Hypothalamus (tissue), 51 donors: ENCODE measurements around the gene PCBP4.

ENCODE experiments used
- DNase-seq, 51 donors: peaks; one replicate each; lab custom pipeline; 2025; lab: John Stamatoyannopoulos, UW

PCBP4 gene

DNA sequence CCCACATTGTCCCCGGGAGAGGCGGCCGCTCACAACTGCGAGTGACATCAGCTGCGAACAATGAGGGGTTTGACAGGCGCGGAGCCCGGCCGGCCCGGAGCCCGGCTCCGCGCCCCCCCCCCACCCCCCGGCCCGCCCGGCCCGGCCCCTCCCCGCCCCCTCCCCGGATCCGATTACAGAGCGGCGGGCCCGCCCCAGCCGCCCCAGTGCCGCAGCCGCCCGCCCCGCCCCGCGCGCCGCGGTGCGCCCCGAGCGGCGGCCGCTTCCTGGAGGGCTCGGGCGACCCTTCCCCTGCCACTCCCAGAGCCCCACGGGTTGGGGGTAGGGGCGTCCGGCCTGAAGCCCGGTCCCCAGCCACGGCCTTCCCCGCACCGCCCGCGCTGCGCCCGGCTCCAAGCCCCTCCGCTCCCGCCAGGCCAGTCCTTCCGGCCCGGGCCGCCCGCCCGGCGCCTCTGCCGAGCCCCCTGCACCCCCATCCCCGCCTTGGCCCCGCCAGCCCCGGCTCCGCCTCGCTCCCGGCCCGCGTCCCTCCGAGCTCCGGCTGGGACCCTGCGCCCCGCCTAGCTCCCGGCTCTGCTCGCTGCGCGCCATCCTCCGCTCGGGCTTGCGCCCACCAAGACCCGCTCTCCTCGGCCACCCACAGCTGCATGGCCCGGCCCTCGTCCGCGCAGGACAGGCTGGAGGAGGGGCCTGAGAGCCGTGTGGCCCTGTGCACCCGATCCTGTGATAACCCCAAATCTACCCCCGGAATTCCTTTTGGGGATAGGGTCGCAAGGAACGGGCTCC lies at the start of gene PCBP4:
TSS of gene PCBP4 (minus strand) at position 71 of the 786 bp plus-strand sequence. CDS start 6,214 bp downstream, outside the sequence.
- peak in 45 of 51 donors; percentile 26 to 88 (median 75) for DNase-seq

DNA sequence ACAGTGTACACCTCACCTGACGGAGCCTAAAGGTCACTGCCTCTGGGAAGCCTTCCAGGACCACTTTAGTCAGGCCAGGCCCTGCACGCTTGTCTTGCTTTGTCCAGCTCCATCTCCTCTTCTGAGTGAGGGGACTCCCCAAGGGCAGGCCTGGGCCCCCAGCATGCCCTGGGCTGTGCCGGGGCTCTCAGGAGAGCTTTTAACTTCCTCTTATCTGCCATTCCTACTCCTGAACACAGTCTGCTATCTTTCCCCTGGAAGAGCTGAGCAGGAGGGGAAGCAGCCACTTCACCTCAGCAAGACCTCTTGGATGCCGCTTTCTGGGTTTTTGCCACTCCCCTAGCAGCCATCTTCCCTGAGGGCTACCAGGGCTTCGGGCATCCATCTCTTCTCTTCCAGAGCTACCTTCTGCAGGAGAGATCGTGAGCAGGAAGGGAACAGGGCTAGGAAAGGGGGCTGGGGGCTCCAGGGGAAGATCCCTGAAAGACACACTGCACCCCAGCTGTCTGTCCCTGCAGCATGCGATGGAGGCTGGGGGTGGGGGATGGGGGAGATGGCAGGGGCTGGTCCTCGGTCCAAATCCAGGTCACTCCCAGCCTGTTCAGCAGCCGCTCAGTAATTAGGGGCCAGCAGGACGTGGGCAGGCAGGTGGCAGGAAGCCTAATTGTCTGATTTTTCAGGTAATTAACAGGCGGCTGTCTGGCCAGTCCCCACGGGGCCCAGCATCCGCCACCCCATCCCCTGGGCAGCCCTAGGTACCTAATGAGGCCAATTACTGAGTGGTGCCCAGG lies 48.4 kb upstream of the PCBP4 start:
- DNase-seq, result no peak

DNA sequence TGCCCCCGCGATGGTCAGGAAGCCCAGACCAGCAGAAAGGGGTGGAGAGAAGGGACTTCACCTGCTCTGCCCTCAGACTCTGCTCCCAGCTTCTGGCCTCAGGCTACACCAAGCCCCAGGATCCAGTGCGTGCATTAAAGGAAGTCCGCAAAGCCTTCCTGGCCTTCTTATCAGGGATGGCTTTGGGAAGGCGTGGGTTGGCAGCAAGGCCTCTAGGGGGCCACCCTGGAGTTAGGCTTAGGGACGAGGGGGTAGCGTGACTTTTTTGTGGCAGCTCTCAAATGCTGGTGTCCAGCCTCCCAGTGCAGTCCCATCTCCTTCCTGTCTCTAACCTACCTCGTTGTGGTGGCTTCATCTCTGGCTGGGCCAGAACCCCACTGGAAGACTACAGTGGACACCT lies 47.4 kb upstream of the PCBP4 start:
- DNase-seq, result peak in 6 of 51 donors; percentile 13 to 40 (median 21)

DNA sequence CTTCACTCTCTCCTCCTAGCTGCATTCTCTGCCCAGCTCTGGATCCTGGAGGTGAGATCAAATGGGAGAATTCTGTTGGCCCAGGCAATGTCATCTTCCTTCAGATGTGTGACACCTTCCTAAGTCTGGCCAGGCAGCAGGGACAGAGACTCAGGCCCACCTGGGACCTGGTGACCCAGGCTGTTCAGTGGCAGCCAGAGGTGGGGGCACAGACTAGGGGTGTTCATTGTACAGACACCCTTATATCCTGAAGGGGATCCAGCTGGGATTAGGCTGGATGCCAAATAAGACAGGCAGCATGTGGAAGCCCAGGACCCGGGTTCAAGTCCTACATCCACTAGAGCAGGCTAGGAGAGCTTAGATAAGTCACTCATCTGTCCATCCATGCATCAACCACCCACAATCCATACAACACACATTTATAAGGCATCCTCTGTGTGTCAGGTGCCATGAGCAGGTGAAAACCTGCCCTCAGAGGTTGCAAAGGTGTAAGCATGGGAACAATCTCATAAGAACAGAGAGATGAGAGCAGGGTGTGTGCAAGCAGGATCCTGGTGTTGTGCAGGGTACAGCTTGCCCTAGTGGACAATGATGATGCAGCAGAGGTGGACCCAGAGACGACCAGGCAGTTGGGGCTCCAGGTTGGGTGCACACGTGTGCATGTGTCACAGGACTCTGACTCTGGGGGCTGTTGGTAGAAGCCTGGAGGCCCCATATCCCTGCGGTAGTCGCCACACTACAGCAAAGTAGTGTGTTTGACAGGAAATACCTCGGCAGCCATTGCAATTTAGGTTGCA lies 46.7 kb upstream of the PCBP4 start:
- DNase-seq, result no peak

DNA sequence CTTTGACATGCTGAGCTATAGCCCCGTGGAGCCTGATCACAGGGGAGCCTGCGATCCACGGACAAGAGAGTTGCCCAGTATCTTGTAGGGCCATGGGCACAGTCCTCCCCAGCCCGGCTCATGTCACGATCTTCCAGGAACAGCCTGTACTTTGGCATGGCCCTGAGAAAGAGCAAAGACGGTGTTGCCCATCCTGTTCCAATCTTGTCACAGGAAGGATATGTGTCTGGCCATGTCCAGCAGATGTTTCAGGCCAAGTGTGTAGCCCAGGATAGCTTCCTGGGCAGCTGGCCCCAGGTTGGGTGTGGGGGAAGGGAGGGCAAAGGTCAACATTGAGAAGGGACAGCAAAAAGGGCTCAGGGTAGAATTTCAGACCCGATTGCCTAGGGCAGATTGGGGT lies 45.4 kb upstream of the PCBP4 start:
- DNase-seq, result no peak

DNA sequence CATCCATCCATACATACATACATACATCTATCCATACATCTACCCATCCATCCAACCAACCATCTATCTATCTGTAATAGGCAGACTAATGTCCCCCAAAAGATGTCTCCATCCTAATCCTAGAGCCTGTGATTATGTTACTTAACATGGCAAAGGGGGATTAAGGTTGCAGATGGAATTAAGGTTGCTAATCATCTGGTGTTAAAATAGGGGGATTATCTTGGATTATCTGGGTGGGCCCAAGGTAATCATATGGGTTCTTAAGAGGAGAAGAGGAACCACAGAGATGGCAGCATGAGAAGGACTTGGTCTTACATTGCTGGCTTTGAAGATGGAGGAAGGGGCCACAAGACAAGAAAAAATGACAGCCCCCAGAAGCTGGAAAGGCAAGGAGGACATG lies 43.2 kb upstream of the PCBP4 start:
- no peak for DNase-seq

DNA sequence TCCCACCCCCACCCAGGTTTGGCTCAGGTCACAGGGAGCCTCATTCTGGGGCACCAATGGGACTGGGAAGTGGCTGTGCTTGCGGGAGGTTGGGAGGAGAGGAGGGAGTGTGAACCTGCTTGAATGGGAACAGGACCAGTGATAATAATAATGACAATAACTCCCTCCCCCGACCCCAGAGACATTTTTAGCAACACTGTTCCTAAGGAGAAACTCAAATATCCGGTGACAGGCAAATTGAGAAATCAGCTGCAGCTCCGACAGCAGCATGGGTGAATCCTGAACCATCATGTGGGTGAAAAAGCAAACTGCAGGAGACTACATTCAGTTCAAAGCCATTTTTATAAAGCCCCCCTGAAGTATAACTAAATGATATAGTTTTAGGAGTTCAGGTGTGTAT lies 40.0 kb upstream of the PCBP4 start:
- no peak for DNase-seq

DNA sequence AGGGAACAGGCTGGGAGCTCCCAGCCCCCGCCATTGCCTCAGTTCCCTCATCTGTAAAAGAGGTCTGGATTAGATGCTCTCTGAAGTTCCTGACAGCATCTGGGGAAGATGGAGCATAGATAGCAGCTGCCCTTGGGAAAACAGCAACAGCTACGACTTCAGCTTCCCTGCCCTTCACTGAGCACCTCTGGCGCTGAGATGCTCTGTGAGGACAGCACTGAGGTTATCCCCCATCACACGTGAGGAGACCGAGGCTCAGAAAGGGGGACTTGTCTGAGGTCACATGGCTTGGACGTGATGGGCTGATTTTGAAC lies 39.5 kb upstream of the PCBP4 start:
- no peak for DNase-seq

DNA sequence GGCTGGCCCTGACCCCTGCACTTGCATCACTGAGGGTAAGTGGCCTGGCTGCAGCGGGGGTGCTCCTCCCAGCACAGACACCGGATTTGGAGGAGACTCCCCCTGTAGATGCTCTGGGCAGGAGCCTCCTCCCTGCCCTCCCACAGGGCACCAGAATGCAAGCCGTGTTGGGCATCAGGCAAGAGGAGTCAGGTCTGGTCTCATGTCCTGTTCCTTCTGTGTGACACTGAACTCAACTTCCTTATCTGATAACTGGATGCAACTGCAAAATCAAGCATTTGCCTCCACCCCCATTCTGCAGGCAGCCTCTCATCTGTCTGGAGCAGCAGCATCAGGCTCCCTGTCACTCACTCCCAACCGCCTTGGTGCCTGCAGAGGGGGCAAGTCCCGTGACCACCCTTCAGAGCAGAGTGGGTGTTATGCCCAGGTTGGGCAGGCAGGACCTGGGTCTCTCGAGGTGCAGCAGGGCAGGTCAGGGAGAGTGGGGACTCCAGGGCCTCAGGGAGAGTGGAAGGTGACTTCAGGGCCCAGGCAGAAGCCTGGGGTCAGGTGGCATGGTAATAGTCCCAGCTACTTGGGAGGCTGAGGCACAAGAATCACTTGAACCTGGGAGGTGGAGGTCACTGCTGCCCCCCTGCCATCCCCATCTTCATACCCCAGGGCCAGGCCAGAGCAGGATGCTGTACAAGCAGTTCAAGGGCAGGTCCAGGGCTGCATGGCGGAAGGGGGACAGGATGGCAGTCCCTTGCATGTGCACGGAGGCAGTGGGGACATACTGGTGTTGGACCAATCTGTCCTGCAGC lies 39.0 kb upstream of the PCBP4 start:
- peak in 1 of 51 donors; percentile 28 for DNase-seq

DNA sequence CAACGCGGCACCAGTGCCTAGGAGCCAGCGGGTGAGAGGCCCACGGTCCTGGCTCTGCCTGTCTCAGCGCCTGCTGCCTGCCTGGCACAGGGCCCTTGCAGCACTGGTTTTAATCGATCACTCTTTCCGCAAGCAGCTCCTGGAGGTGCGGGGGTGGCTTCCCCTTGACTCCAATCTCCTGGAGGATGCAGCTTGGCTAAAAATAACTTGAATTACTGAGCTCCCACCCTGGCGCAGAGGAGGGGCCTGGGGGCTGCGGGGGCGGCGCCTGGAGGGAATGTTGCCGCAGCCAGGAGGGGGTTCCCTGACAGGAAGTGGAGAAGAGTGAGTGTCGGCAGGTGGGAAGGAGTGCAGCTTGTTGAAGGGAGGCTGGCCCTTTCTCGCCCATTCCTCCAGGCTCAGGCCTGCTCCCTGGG lies 38.3 kb upstream of the PCBP4 start:
- peak in 22 of 51 donors; percentile 11 to 61 (median 36) for DNase-seq

DNA sequence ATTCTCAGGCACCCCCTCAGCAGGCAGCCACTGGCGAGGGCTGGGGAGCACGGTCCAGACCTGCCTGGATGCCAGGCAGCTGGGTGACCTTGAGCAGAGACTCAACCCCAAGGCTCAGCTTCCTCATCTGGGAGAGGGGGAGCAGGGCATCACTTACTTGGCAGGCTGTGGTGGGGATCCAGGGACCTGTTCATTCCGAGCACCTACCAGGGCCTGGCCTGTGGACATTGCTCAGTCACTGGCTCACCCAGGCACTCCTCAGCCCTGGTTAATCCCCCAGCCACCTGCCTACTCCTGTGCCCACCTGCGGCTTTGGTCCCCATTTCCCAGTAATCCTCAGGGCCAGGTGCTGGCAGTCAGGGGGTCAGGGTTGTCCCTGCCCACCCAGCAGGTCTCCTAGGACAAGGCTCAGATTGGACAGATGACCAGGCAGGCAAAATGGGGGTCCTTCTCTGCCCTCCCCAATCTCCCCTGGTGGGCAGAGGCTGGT lies 37.7 kb upstream of the PCBP4 start:
- no peak for DNase-seq

DNA sequence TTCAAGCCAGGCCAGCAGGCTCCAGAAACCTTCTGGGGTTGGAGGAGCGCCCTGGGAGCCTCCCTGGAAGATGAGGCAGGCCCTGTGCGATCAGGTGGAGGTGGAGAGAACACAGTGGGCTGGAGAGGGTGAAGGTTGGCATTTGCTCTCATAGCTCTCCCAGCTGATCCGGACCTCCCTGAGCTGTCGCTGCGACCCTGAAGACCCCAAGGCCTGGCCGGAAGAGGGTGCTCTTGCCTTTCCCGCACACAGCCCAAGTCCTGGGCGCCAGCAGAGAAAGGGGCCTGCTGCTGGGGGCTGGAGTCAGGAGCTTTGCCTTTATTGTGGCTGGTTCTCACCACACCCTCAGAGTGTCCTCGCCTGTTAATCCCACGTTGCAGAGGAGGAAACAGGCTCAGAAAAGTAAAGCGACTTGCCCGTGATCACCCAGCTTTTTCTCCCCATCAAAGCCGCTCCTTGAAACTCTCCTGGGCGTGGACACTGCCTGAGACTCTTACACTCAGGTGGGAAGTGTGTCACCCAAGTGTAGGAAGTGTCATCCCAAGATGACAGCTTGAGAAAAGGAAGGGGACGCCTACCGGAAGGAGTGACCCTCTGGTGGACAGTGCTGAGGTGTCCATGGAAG lies 37.0 kb upstream of the PCBP4 start:
- DNase-seq, result peak in 42 of 51 donors; percentile 11 to 82 (median 52)

DNA sequence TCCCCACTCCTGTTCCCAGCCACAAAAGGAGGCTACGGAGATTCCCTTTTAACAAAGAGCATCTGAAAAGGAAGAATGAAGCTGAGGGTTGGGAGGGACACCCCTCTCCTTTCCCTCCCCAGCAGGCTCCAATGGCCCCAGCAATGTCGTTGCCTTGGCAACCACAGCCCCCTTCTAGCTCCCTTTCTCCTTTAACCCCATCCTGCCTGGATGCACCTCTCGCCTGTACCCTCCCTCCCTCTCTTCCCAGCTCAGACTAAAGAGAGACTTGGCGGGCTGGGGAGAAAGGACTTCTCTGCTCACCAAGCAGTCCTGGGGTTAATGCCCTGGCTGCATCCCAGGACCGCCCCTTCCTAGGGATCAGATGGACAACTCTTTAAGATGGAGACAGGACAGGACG lies 35.5 kb upstream of the PCBP4 start:
- DNase-seq, result no peak

DNA sequence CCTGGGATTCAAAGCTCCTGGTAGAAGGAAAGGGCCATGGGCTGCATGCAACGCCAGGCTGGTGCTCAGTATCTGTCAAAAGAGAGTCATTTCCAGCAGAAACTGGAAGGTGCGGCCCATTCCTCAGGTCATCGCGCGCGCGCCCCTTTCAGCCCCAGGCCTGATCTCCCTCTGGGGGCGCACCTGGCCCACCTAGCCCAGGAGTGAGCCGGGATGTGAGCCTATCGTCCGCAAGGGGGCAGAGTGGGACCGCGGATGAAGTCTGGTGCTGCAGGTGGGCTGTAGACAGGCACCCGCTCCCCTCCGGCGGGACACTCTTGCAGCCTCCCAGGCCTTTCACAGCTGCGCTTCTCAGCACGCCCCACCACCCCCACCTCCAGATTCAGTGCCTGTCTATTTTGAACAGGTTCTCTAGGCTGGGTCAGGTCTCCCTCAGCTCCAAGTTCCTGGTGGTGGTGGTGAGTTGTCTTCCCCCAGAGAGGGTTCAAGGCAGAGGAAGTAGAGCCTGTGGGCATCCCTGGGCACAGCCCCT lies 34.3 kb upstream of the PCBP4 start:
- peak in 46 of 51 donors; percentile 18 to 82 (median 48) for DNase-seq

DNA sequence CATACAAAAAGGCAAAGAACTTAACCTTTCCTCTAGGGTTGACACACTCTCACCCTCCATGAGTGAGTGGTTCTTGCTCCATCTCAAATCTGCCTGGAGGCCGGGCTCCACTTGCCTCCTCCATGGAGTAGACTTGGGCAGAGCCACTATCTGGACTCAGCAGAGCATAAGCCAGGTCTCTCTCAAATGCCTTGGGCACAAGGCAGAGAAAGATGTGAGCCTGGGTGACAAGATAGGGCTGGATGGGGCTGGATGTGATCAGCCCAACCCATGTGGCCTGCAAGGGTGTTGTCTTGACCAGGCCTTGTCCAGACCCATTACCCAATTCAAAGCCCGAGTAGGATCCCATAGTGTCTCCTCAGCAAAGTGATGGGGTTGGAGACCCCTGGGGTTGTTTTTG lies 32.6 kb upstream of the PCBP4 start:
- no peak for DNase-seq

DNA sequence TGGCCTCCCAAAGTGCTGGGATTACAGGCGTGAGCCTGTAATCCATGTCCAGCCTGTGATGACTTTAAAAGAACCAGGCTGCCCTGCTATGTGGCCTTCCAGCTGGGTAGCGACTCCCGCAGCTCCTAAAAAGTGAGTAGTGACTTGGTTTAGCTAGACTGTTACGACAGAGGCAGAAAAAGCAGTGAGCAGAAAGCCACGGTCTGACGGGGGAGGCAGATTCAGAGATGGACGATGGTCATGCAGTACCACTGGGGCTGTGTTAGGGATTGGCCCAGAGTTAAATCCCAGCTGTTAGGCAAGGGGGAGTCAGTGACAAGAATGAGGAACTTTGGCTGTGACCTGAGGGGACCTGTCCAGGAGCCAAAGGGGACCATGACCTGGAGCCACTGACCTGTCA lies 31.5 kb upstream of the PCBP4 start:
- no peak for DNase-seq

DNA sequence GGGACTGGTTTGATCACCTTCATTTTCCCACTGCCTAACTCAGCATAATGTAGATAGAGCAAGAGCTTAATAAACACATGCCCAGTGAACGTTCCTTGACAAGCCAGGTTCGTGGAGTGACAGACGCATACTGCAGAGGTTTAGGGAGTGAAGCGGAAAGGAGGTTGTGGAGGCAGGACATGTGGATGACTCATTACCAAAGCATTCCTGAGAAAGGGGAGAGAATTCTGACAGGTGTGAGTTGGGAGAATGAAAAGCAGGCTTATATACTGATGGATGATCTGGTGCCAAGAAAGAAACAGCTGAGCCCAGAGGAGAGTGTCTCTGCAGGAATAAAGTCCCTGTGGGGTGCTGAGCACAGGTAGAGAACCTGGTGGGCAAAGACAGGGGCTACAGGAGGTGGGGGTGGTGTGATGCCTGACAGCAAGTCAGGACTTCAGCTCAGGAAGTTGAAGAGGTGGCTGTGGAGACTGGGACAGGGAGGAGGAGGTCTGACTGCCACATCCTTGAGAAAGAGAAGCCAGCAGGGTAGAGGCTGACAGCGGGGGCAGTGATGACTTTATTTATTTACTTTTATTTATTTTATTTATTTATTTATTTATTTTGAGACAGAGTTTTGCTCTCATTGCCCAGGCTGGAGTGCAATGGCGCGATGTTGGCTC lies 30.8 kb upstream of the PCBP4 start:
- no peak for DNase-seq

DNA sequence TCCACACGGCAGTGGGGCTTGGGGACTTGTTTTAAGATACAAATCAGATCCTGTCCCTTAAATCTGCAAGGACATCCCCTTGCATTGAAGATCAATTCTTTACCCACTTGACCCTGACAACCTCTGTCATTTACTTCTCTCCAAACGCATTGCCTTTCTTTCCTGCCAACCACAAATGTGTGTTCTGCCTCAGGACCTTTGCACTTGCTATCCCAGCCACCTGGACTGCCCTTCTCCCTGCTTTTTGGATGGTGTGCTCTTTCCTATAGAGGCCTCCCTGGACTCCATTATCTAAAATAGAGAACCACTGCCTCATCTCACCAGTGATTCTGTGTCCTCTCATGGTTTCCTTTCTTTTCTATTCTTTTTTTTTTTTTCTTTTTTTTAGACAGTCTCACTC lies 29.9 kb upstream of the PCBP4 start:
- no peak for DNase-seq
